ENCODE measurements around the gene HRK.
"Not testable (repeated sequence)": the region's sequence is repeated elsewhere in the genome, so short reads cannot be mapped to it uniquely, and the experiment has no call there.

Gene HRK

GRCh38 chr12:116833474-116833873 is 47.8 kb downstream of the HRK start:
- H3K9me3 Mint-ChIP-seq: no peaks in the 10 kb centered on the region
- H3K27ac Mint-ChIP-seq: no peak overlapping the region
- H3K27me3 Mint-ChIP-seq: no peaks in the 10 kb centered on the region
- H3K4me3 Mint-ChIP-seq: no peak overlapping the region
- DNase-seq (no peak), ATAC-seq (no peak)
- peaks cover 12% of the 10 kb centered on the region for H3K36me3 Mint-ChIP-seq (ENCODE audit: low read depth)
- no peaks in the 10 kb centered on the region for H3K4me1 Mint-ChIP-seq

GRCh38 chr12:116832353-116832752 is 48.9 kb downstream of the HRK start:
- H3K27ac Mint-ChIP-seq: no peak overlapping the region
- H3K9me3 Mint-ChIP-seq: no peaks in the 10 kb centered on the region
- DNase-seq (no peak), ATAC-seq (no peak)
- no peaks in the 10 kb centered on the region for H3K27me3 Mint-ChIP-seq
- H3K36me3 Mint-ChIP-seq (ENCODE audit: low read depth): peaks cover 12% of the 10 kb centered on the region
- no peaks in the 10 kb centered on the region for H3K4me1 Mint-ChIP-seq
- no peak overlapping the region for H3K4me3 Mint-ChIP-seq

- Mint-ChIP-seq H3K4me3 (no peak overlapping the region), H3K27ac (no peak overlapping the region), H3K27me3 (no peaks in the 10 kb centered on the region), H3K9me3 (no peaks in the 10 kb centered on the region), H3K36me3 (ENCODE audit: low read depth) (peaks cover 2% of the 10 kb centered on the region), H3K4me1 (no peaks in the 10 kb centered on the region)
- ATAC-seq (no peak), DNase-seq (no peak)
Measured at GRCh38 chr12:116827432-116827831, 53.8 kb downstream of the HRK start.

GRCh38 chr12:116821291-116821690 is 60.0 kb downstream of the HRK start:
- Mint-ChIP-seq H3K27ac (no peak overlapping the region), H3K4me3 (no peak overlapping the region), H3K27me3 (no peaks in the 10 kb centered on the region), H3K36me3 (ENCODE audit: low read depth) (peaks cover 2% of the 10 kb centered on the region), H3K9me3 (no peaks in the 10 kb centered on the region), H3K4me1 (peaks cover 26% of the 10 kb centered on the region)
- DNase-seq (no peak), ATAC-seq (no peak)

- peak overlapping the region; percentile 32 for H3K4me3 Mint-ChIP-seq
- no peaks in the 10 kb centered on the region for H3K9me3 Mint-ChIP-seq
- H3K4me1 Mint-ChIP-seq: peaks cover 26% of the 10 kb centered on the region
Measured at GRCh38 chr12:116820064-116820656, 61.1 kb downstream of the HRK start.

GRCh38 chr12:116818948-116819832 is 62.1 kb downstream of the HRK start:
- Mint-ChIP-seq H3K4me3 (peak overlapping the region; percentile 92), H3K27me3 (no peaks in the 10 kb centered on the region), H3K4me1 (peaks cover 26% of the 10 kb centered on the region), H3K27ac (peak overlapping the region; percentile 91), H3K36me3 (ENCODE audit: low read depth) (no peaks in the 10 kb centered on the region), H3K9me3 (no peaks in the 10 kb centered on the region)
- peak; percentile 91 for DNase-seq
- ATAC-seq: peak; percentile 94

More at GRCh38 chr12:116820064-116820656, 61.1 kb downstream of the HRK start:
- H3K36me3 Mint-ChIP-seq (ENCODE audit: low read depth): peaks cover 2% of the 10 kb centered on the region
- no peaks in the 10 kb centered on the region for H3K27me3 Mint-ChIP-seq
- no peak for ATAC-seq
- DNase-seq: no peak
- peak overlapping the region; percentile 1 for H3K27ac Mint-ChIP-seq

- Mint-ChIP-seq H3K27ac (peak overlapping the region; percentile 91), H3K9me3 (no peaks in the 10 kb centered on the region), H3K4me3 (peak overlapping the region; percentile 92), H3K36me3 (ENCODE audit: low read depth) (no peaks in the 10 kb centered on the region), H3K4me1 (peaks cover 26% of the 10 kb centered on the region), H3K27me3 (no peaks in the 10 kb centered on the region)
- DNase-seq (peak; percentile 20), ATAC-seq (peak; percentile 57)
Measured at GRCh38 chr12:116818341-116818856, 62.8 kb downstream of the HRK start.

GRCh38 chr12:116814766-116815165 is 66.5 kb downstream of the HRK start:
- not testable (repeated sequence) for DNase-seq; H3K27ac Mint-ChIP-seq; H3K27me3 Mint-ChIP-seq; ATAC-seq; H3K36me3 Mint-ChIP-seq (ENCODE audit: low read depth); H3K4me3 Mint-ChIP-seq; H3K9me3 Mint-ChIP-seq
- peaks cover 24% of the 10 kb centered on the region for H3K4me1 Mint-ChIP-seq

- H3K36me3 Mint-ChIP-seq (ENCODE audit: low read depth): no peaks in the 10 kb centered on the region
- no peak overlapping the region for H3K27ac Mint-ChIP-seq
- DNase-seq (no peak), ATAC-seq (no peak)
- H3K4me1 Mint-ChIP-seq: peaks cover 17% of the 10 kb centered on the region
- no peaks in the 10 kb centered on the region for H3K27me3 Mint-ChIP-seq
- H3K9me3 Mint-ChIP-seq: no peaks in the 10 kb centered on the region
- H3K4me3 Mint-ChIP-seq: no peak overlapping the region
Measured at GRCh38 chr12:116813271-116814041, 67.8 kb downstream of the HRK start.

GRCh38 chr12:116812238-116812637 is 69.0 kb downstream of the HRK start:
- Mint-ChIP-seq H3K4me1 (peaks cover 4% of the 10 kb centered on the region), H3K9me3 (no peaks in the 10 kb centered on the region), H3K36me3 (ENCODE audit: low read depth) (no peaks in the 10 kb centered on the region), H3K27ac (no peak overlapping the region), H3K4me3 (no peak overlapping the region), H3K27me3 (no peaks in the 10 kb centered on the region)
- DNase-seq: no peak
- no peak for ATAC-seq

- Mint-ChIP-seq H3K27me3 (no peaks in the 10 kb centered on the region), H3K27ac (no peak overlapping the region)
Measured at GRCh38 chr12:116808113-116809105, 72.8 kb downstream of the HRK start.

GRCh38 chr12:116807546-116807945 is 73.7 kb downstream of the HRK start:
- ATAC-seq: peak; percentile 4
- H3K9me3 Mint-ChIP-seq: no peaks in the 10 kb centered on the region
- H3K27ac Mint-ChIP-seq: no peak overlapping the region

More at GRCh38 chr12:116808113-116809105, 72.8 kb downstream of the HRK start:
- H3K9me3 Mint-ChIP-seq: no peaks in the 10 kb centered on the region
- DNase-seq (no peak), ATAC-seq (no peak)
- H3K4me3 Mint-ChIP-seq: no peak overlapping the region
- H3K36me3 Mint-ChIP-seq (ENCODE audit: low read depth): no peaks in the 10 kb centered on the region
- H3K4me1 Mint-ChIP-seq: peaks cover 5% of the 10 kb centered on the region

GRCh38 chr12:116806845-116807440 is 74.3 kb downstream of the HRK start:
- H3K27ac Mint-ChIP-seq: no peak overlapping the region
- H3K4me3 Mint-ChIP-seq: no peak overlapping the region
- ATAC-seq (no peak), DNase-seq (no peak)
- no peaks in the 10 kb centered on the region for H3K9me3 Mint-ChIP-seq
- peaks cover 4% of the 10 kb centered on the region for H3K4me1 Mint-ChIP-seq
- H3K36me3 Mint-ChIP-seq (ENCODE audit: low read depth): no peaks in the 10 kb centered on the region
- no peaks in the 10 kb centered on the region for H3K27me3 Mint-ChIP-seq

More at GRCh38 chr12:116807546-116807945, 73.7 kb downstream of the HRK start:
- Mint-ChIP-seq H3K36me3 (ENCODE audit: low read depth) (no peaks in the 10 kb centered on the region), H3K4me1 (peaks cover 5% of the 10 kb centered on the region), H3K27me3 (no peaks in the 10 kb centered on the region), H3K4me3 (no peak overlapping the region)
- no peak for DNase-seq

Data from activated naive CD8-positive, alpha-beta T cell treated with anti-CD3 and anti-CD28 coated beads, Interleukin-2, amount 50 U/mL, for 24 hours (primary cell).